Muscle of leg (tissue), 11 donors: Measurements from ENCODE around the gene GNA14. TPM values are rescaled to one million over a fixed set of nuclear protein-coding genes. Genes with fewer than 3 reads are reported as not detected.
A peak's percentile ranks its signal among the peaks of the same experiment; 100 is the strongest.
"Not testable (repeated sequence)": the region's sequence is repeated elsewhere in the genome, so short reads cannot be mapped to it uniquely, and the experiment has no call there.

Source experiments
- DNase-seq: peaks from one replicate; pipeline ENCODE4 v3.0.0; 2013
- H3K27ac ChIP-seq: one replicate; pipeline ENCODE4 v1.5.1; 2013; ENCODE audit warnings: mild to moderate bottlenecking, low read length, control low read depth
- H3K27me3 ChIP-seq: one replicate; pipeline ENCODE4 v1.6.1; 2013; ENCODE audit warnings: low read length; ENCODE audit not compliant: control insufficient read depth, insufficient read depth
- H3K36me3 ChIP-seq: one replicate; pipeline ENCODE4 v1.6.1; 2013; ENCODE audit warnings: low read length; ENCODE audit not compliant: control insufficient read depth, insufficient read depth
- H3K4me1 ChIP-seq: one replicate; pipeline ENCODE4 v1.6.1; 2013; ENCODE audit warnings: low read length; ENCODE audit not compliant: control insufficient read depth, insufficient read depth
- H3K4me3 ChIP-seq: one replicate; pipeline ENCODE4 v1.5.1; 2013; ENCODE audit warnings: low read length, control low read depth
- H3K9me3 ChIP-seq: replicated peaks from 2 replicates; pipeline ENCODE4 v1.6.1; 2013; ENCODE audit warnings: low read depth, low read length; ENCODE audit not compliant: control insufficient read depth
- WGBS: methylation state at CpG from one replicate; pipeline ENCODE4 v1.1.5; 2013; ENCODE audit warnings: missing lambda C conversion rate; ENCODE audit not compliant: insufficient coverage; 5-methylcytosine and 5-hydroxymethylcytosine counted together
- polyA plus RNA-seq, 8 donors: library from polyadenylated mRNA; unstranded; fragments of 120-200 nt; gene quantifications; one replicate each; pipeline versions ENCODE4 v1.2.1 to v1.2.3, GENCODE V29; 2013; ENCODE audit warnings: inconsistent platforms in 1 of 8, low replicate concordance in 1 of 8; ENCODE audit not compliant: insufficient read length in 8 of 8, insufficient read depth in 1 of 8
- total RNA-seq: library from RNA; stranded (reverse); fragments of 120-200 nt; gene quantifications from one replicate; pipeline ENCODE4 v1.2.4, GENCODE V29; 2013

Gene GNA14
- total and polyA plus RNA-seq, 9 donors: 2.1 to 6.6 (median 3.3) TPM

- no peak overlapping the region for H3K4me3 ChIP-seq
- peak; percentile 72 for DNase-seq
- H3K27me3 ChIP-seq: no peaks in the 10 kb centered on the region
- H3K36me3 ChIP-seq: no peaks in the 10 kb centered on the region
- peak overlapping the region; percentile 47 for H3K27ac ChIP-seq
- WGBS: no CpG with 5 or more reads among the region's 1 CpG
- H3K9me3 ChIP-seq: no peaks in the 10 kb centered on the region
- H3K4me1 ChIP-seq: peaks cover 14% of the 10 kb centered on the region
Measured at GRCh38 chr9:77498891-77499290, 149.2 kb downstream of the GNA14 start.

GRCh38 chr9:77497322-77498198, 150.6 kb downstream of the GNA14 start:
- Histone ChIP-seq H3K9me3 (no peaks in the 10 kb centered on the region), H3K4me1 (peaks cover 14% of the 10 kb centered on the region), H3K36me3 (no peaks in the 10 kb centered on the region), H3K27me3 (no peaks in the 10 kb centered on the region), H3K27ac (no peak overlapping the region), H3K4me3 (no peak overlapping the region)
- WGBS: 86% methylated on average over 2 of the region's 6 CpGs
- no peak for DNase-seq

- Histone ChIP-seq H3K9me3 (no peaks in the 10 kb centered on the region), H3K36me3 (no peaks in the 10 kb centered on the region), H3K4me3 (no peak overlapping the region), H3K4me1 (peaks cover 14% of the 10 kb centered on the region), H3K27ac (peak overlapping the region; percentile 77), H3K27me3 (no peaks in the 10 kb centered on the region)
- DNase-seq: peak; percentile 97
- 33% methylated on average over 3 of the region's 4 CpGs for WGBS
Measured at GRCh38 chr9:77495834-77496671, 152.1 kb downstream of the GNA14 start.

- H3K27me3 ChIP-seq, H3K27ac ChIP-seq, H3K4me3 ChIP-seq, DNase-seq, H3K9me3 ChIP-seq, H3K4me1 ChIP-seq, H3K36me3 ChIP-seq: not testable (repeated sequence)
- WGBS: 94% methylated on average over 12 of the region's 18 CpGs
Measured at GRCh38 chr9:77490279-77490678, 157.8 kb downstream of the GNA14 start.

GRCh38 chr9:77489405-77490163, 158.5 kb downstream of the GNA14 start:
- DNase-seq, H3K9me3 ChIP-seq, H3K4me1 ChIP-seq, H3K36me3 ChIP-seq, H3K4me3 ChIP-seq, H3K27me3 ChIP-seq, H3K27ac ChIP-seq: not testable (repeated sequence)
- 79% methylated on average over 8 of the region's 23 CpGs for WGBS

GRCh38 chr9:77488439-77489126, 159.5 kb downstream of the GNA14 start:
- Histone ChIP-seq H3K27ac (no peak overlapping the region), H3K4me3 (no peak overlapping the region), H3K4me1 (no peaks in the 10 kb centered on the region), H3K9me3 (peaks cover 2% of the 10 kb centered on the region), H3K27me3 (no peaks in the 10 kb centered on the region), H3K36me3 (no peaks in the 10 kb centered on the region)
- DNase-seq: no peak
- no CpG with 5 or more reads among the region's 1 CpG for whole genome bisulfite sequencing

GRCh38 chr9:77486968-77487367, 161.2 kb downstream of the GNA14 start:
- H3K27me3 ChIP-seq: no peaks in the 10 kb centered on the region
- no peak overlapping the region for H3K27ac ChIP-seq
- H3K36me3 ChIP-seq: no peaks in the 10 kb centered on the region
- no peak overlapping the region for H3K4me3 ChIP-seq
- no peak for DNase-seq
- 20% methylated on average over 1 of the region's 1 CpG for WGBS
- no peaks in the 10 kb centered on the region for H3K4me1 ChIP-seq
- peaks cover 2% of the 10 kb centered on the region for H3K9me3 ChIP-seq

- peaks cover 2% of the 10 kb centered on the region for H3K9me3 ChIP-seq
- no peak overlapping the region for H3K4me3 ChIP-seq
- no peaks in the 10 kb centered on the region for H3K27me3 ChIP-seq
- no peak for DNase-seq
- H3K4me1 ChIP-seq: no peaks in the 10 kb centered on the region
- no peaks in the 10 kb centered on the region for H3K36me3 ChIP-seq
- H3K27ac ChIP-seq: no peak overlapping the region
Measured at GRCh38 chr9:77486463-77486862, 161.7 kb downstream of the GNA14 start.

- H3K4me1 ChIP-seq: no peaks in the 10 kb centered on the region
- 94% methylated on average over 4 of the region's 9 CpGs for WGBS
- H3K9me3 ChIP-seq: peaks cover 4% of the 10 kb centered on the region
- no peak overlapping the region for H3K4me3 ChIP-seq
- H3K36me3 ChIP-seq: no peaks in the 10 kb centered on the region
- peak overlapping the region; percentile 62 for H3K27ac ChIP-seq
- H3K27me3 ChIP-seq: no peaks in the 10 kb centered on the region
- DNase-seq: peak; percentile 73
Measured at GRCh38 chr9:77475641-77476473, 172.3 kb downstream of the GNA14 start.
